Stomach smooth muscle (tissue), 2 donors: ENCODE results near the gene PLPP1.
"Not testable (repeated sequence)": the region's sequence is repeated elsewhere in the genome, so short reads cannot be mapped to it uniquely, and the experiment has no call there.

Experiments used
- H3K27ac ChIP-seq: one replicate; pipeline ENCODE4 v1.7.0; 2013; ENCODE audit warnings: mild to moderate bottlenecking, low read length, inconsistent platforms
- H3K27me3 ChIP-seq, 2 donors: one replicate each; pipeline ENCODE4 v1.7.0; 2013; ENCODE audit warnings: low read length in 2 of 2; ENCODE audit not compliant: insufficient read depth in 2 of 2, control insufficient read depth in 1 of 2
- H3K36me3 ChIP-seq, 2 donors: one replicate each; pipeline ENCODE4 v1.7.0; 2013; ENCODE audit warnings: low read length in 2 of 2; ENCODE audit not compliant: control insufficient read depth in 2 of 2, insufficient read depth in 2 of 2
- H3K4me1 ChIP-seq: one replicate; pipeline ENCODE4 v1.7.0; 2013; ENCODE audit warnings: low read length; ENCODE audit not compliant: control insufficient read depth, insufficient read depth
- H3K4me3 ChIP-seq, 2 donors: one replicate each; pipeline ENCODE4 v1.7.0; 2013; ENCODE audit warnings: low read length in 2 of 2
- H3K9ac ChIP-seq, 2 donors: one replicate each; pipeline ENCODE4 v1.7.0; 2013; ENCODE audit warnings: low read length in 2 of 2, mild to moderate bottlenecking in 1 of 2
- H3K9me3 ChIP-seq, 2 donors: one replicate each; pipeline ENCODE4 v1.7.0; 2013; ENCODE audit warnings: low read length in 2 of 2; ENCODE audit not compliant: control insufficient read depth in 2 of 2
- donor health status: healthy.
- donor health status: Pancreatic carcinoma.

PLPP1 gene

GRCh38 chr5:55546947-55547346, 12.2 kb upstream of the PLPP1 start:
- no peak overlapping the region for H3K27ac ChIP-seq
- no peaks in the 10 kb centered on the region for H3K27me3 ChIP-seq
- no peaks in the 10 kb centered on the region for H3K9me3 ChIP-seq

GRCh38 chr5:55544341-55544740, 9.6 kb upstream of the PLPP1 start:
- H3K36me3 ChIP-seq, result no peaks in the 10 kb centered on the region

More at GRCh38 chr5:55546947-55547346, 12.2 kb upstream of the PLPP1 start:
- Histone ChIP-seq H3K4me3 (no peak overlapping the region), H3K9ac (no peak overlapping the region), H3K4me1 (no peaks in the 10 kb centered on the region), H3K36me3 (no peaks in the 10 kb centered on the region)

GRCh38 chr5:55541056-55541635, 6.4 kb upstream of the PLPP1 start:
- Histone ChIP-seq H3K27ac (no peak overlapping the region), H3K36me3 (no peaks in the 10 kb centered on the region), H3K27me3 (no peaks in the 10 kb centered on the region), H3K9me3 (no peaks in the 10 kb centered on the region), H3K4me1 (no peaks in the 10 kb centered on the region), H3K4me3 (no peak overlapping the region), H3K9ac (no peak overlapping the region)

More at GRCh38 chr5:55544341-55544740, 9.6 kb upstream of the PLPP1 start:
- no peak overlapping the region for H3K27ac ChIP-seq
- H3K27me3 ChIP-seq, result no peaks in the 10 kb centered on the region
- H3K9me3 ChIP-seq, result no peaks in the 10 kb centered on the region
- H3K4me1 ChIP-seq, result no peaks in the 10 kb centered on the region
- no peak overlapping the region for H3K4me3 ChIP-seq
- no peak overlapping the region for H3K9ac ChIP-seq

- H3K4me1 ChIP-seq, result no peaks in the 10 kb centered on the region
- H3K4me3 ChIP-seq, result no peak overlapping the region
- H3K36me3 ChIP-seq, result no peaks in the 10 kb centered on the region
- no peak overlapping the region for H3K27ac ChIP-seq
- H3K27me3 ChIP-seq, result no peaks in the 10 kb centered on the region
- no peak overlapping the region for H3K9ac ChIP-seq
- no peaks in the 10 kb centered on the region for H3K9me3 ChIP-seq
Measured at GRCh38 chr5:55540525-55540924, 5.8 kb upstream of the PLPP1 start.

- Histone ChIP-seq H3K4me3 (no peak overlapping the region), H3K9me3 (no peaks in the 10 kb centered on the region), H3K9ac (no peak overlapping the region), H3K4me1 (no peaks in the 10 kb centered on the region), H3K27me3 (no peaks in the 10 kb centered on the region), H3K27ac (no peak overlapping the region), H3K36me3 (no peaks in the 10 kb centered on the region)
Measured at GRCh38 chr5:55540024-55540423, 5.3 kb upstream of the PLPP1 start.

GRCh38 chr5:55538661-55539060, 3.9 kb upstream of the PLPP1 start:
- Histone ChIP-seq H3K9ac (no peak overlapping the region), H3K4me3 (no peak overlapping the region), H3K27ac (no peak overlapping the region), H3K36me3 (no peaks in the 10 kb centered on the region), H3K4me1 (peaks cover 2% of the 10 kb centered on the region), H3K9me3 (no peaks in the 10 kb centered on the region), H3K27me3 (no peaks in the 10 kb centered on the region)

- not testable (repeated sequence) for H3K9ac ChIP-seq, H3K36me3 ChIP-seq, H3K27ac ChIP-seq, H3K27me3 ChIP-seq, H3K9me3 ChIP-seq, H3K4me3 ChIP-seq, H3K4me1 ChIP-seq
Measured at GRCh38 chr5:55537315-55537714, 2.6 kb upstream of the PLPP1 start.

- no peaks in the 10 kb centered on the region for H3K36me3 ChIP-seq
- H3K4me1 ChIP-seq, result peaks cover 2% of the 10 kb centered on the region
- H3K27me3 ChIP-seq, result no peaks in the 10 kb centered on the region
- peak overlapping the region; percentile 84 to 93 for H3K9ac ChIP-seq
- peak overlapping the region; percentile 93 to 98 for H3K4me3 ChIP-seq
- peak overlapping the region; percentile 89 for H3K27ac ChIP-seq
- no peaks in the 10 kb centered on the region for H3K9me3 ChIP-seq
Measured at GRCh38 chr5:55535199-55535905, 588 bp upstream of the PLPP1 start.

GRCh38 chr5:55533521-55534435, 986 bp downstream of the PLPP1 start:
- no peaks in the 10 kb centered on the region for H3K9me3 ChIP-seq
- peak overlapping the region; percentile 81 to 93 for H3K9ac ChIP-seq
- peak overlapping the region; percentile 89 for H3K27ac ChIP-seq
- no peaks in the 10 kb centered on the region for H3K36me3 ChIP-seq
- no peaks in the 10 kb centered on the region for H3K27me3 ChIP-seq
- H3K4me3 ChIP-seq, result peak overlapping the region; percentile 93 to 98
- peaks cover 2% of the 10 kb centered on the region for H3K4me1 ChIP-seq

- H3K4me1 ChIP-seq, result peaks cover 2% of the 10 kb centered on the region
- H3K9ac ChIP-seq, result no peak overlapping the region
- no peaks in the 10 kb centered on the region for H3K36me3 ChIP-seq
- H3K27me3 ChIP-seq, result no peaks in the 10 kb centered on the region
- H3K4me3 ChIP-seq, result no peak overlapping the region
- H3K27ac ChIP-seq, result no peak overlapping the region
- no peaks in the 10 kb centered on the region for H3K9me3 ChIP-seq
Measured at GRCh38 chr5:55530669-55531068, 4.1 kb downstream of the PLPP1 start.
